ENCODE measurements around the gene MTMR10.

DNA sequence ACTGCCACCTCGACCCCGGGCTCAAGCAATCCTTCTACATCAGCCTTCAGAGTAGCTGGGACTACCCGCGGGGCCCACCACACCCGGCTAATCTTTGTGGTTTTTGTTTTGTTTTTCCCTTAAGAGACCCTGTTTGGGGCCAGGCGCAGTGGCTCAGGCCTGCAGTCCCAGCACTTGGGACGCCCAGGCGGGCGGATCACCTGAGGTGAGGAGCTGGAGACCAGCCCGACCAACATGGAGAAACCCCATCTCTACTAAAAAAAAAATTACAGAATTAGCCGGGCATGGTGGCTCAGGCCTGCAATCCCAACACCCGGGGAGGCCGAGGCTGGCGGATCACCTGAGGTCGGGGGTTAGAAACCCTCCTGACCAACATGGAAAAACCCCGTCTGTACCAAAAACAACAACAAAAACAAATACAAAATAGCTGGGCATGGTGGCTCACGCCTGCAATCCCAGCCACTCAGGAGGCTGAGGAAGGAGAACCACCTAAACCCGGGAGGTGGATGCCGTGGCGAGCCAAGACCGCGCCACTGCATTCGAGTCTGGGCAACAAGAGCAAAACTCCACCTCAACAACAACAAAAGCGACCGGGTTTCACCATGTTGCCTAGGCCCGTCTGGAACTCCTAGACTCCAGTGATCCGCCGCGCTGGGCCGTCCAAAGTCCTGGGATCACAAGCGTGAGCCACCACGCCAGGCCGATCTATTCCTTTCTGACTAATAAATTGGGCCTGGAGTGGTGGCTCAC is 95.8 kb downstream of the MTMR10 start:
- TF ChIP-seq SMC3 (IDR thresholded peaks at IDR 0.05; ENCODE audit: low read depth, low read length) (no peak), POLR2AphosphoS5 (IDR thresholded peaks at IDR 0.05; ENCODE audit: low read depth, low read length) (no peak), SIN3A (IDR thresholded peaks at IDR 0.05; ENCODE audit: borderline replicate concordance, low read depth, low read length) (no peak), CTCF (IDR thresholded peaks at IDR 0.05) (no peak), CHD2 (IDR thresholded peaks at IDR 0.05; ENCODE audit: low read length, partially characterized antibody) (no peak), USF2 (IDR thresholded peaks at IDR 0.05; ENCODE audit: borderline replicate concordance, low read depth, low read length) (no peak)
